Neural cell (in vitro differentiated cells): ENCODE measurements around the gene MUC6. TPM values are rescaled to one million over a fixed set of nuclear protein-coding genes. Genes with fewer than 3 reads are reported as not detected.

Experiments
- H2AFZ ChIP-seq: fragments of 200-600, 300-800 bp; sonication (generic), shearing (Covaris generic); 2 replicates; pipeline ENCODE4 v1.6.0; 2014; ENCODE audit warnings: low read depth, mild to moderate bottlenecking, antibody characterized with exemption, low read length, moderate library complexity
- H3F3A ChIP-seq: fragments of 200-600 bp; shearing (Covaris generic); 2 replicates; pipeline ENCODE4 v1.6.1; 2016; ENCODE audit warnings: mild to moderate bottlenecking, moderate library complexity, mixed read lengths, antibody characterized with exemption, low read length; ENCODE audit not compliant: insufficient read depth, poor library complexity, severe bottlenecking
- H3K27ac ChIP-seq: fragments of 200-600, 300-800 bp; sonication (generic), shearing (Covaris generic); 2 replicates; pipeline ENCODE4 v1.5.1; 2014; ENCODE audit warnings: mild to moderate bottlenecking, low read length, moderate library complexity
- H3K27me3 ChIP-seq: fragments of 300-800, 200-600 bp; sonication (generic), shearing (Covaris generic); 2 replicates; pipeline ENCODE4 v1.6.0; 2014; ENCODE audit warnings: mild to moderate bottlenecking, low read depth, low read length, moderate library complexity; ENCODE audit not compliant: insufficient read depth
- H3K36me3 ChIP-seq: fragments of 300-800, 200-600 bp; sonication (generic), shearing (Covaris generic); 2 replicates; pipeline ENCODE4 v1.5.1; 2014; ENCODE audit warnings: mild to moderate bottlenecking, antibody characterized with exemption, low read length, moderate library complexity; ENCODE audit not compliant: insufficient read depth
- H3K4me2 ChIP-seq: fragments of 300-800, 200-600 bp; sonication (generic), shearing (Covaris generic); 2 replicates; pipeline ENCODE4 v1.6.0; 2014; ENCODE audit warnings: mild to moderate bottlenecking, low read length
- H3K4me3 ChIP-seq: fragments of 300-800, 200-600 bp; sonication (generic), shearing (Covaris generic); 2 replicates; pipeline ENCODE4 v1.5.1; 2014; ENCODE audit warnings: mild to moderate bottlenecking, low read length, moderate library complexity
- H3K79me2 ChIP-seq: fragments of 200-600 bp; shearing (Covaris generic); replicated peaks from 2 replicates; pipeline ENCODE4 v1.6.0; 2014; ENCODE audit warnings: mild to moderate bottlenecking, low read length, moderate library complexity; ENCODE audit not compliant: insufficient read depth
- H3K9ac ChIP-seq: fragments of 300-800, 200-600 bp; sonication (generic), shearing (Covaris generic); 2 replicates; pipeline ENCODE4 v1.6.1; 2016; ENCODE audit warnings: mild to moderate bottlenecking, low read length, mixed read lengths
- H3K9me2 ChIP-seq: fragments of 200-600 bp; shearing (Covaris generic); 2 replicates; pipeline ENCODE4 v1.6.1; 2016; ENCODE audit warnings: mild to moderate bottlenecking, low read length, mixed read lengths; ENCODE audit not compliant: insufficient read depth
- H3K9me3 ChIP-seq: fragments of 200-600, 300-800 bp; sonication (generic), shearing (Covaris generic); 2 replicates; pipeline ENCODE4 v1.6.1; 2016; ENCODE audit warnings: mild to moderate bottlenecking, mixed run types, low read length, moderate library complexity, mixed read lengths
- H4K20me1 ChIP-seq: fragments of 200-600 bp; shearing (Covaris generic); 2 replicates; pipeline ENCODE4 v1.6.1; 2016; ENCODE audit warnings: mild to moderate bottlenecking, mixed run types; ENCODE audit not compliant: insufficient read depth
- CTCF ChIP-seq: fragments of 450-650 bp; IDR thresholded peaks from 2 replicates; pipeline ENCODE4 v1.5.1; 2014; ENCODE audit warnings: antibody characterized with exemption, mild to moderate bottlenecking, moderate library complexity; ENCODE audit not compliant: poor library complexity, severe bottlenecking
- EP300 ChIP-seq: fragments of 450-650 bp; conservative IDR thresholded peaks from 2 replicates; pipeline ENCODE4 v1.6.1; 2014; ENCODE audit warnings: antibody characterized with exemption, mild to moderate bottlenecking, moderate library complexity; ENCODE audit not compliant: poor library complexity, severe bottlenecking
- EZH2 ChIP-seq: fragments of 200-600, 300-800 bp; shearing (Covaris generic), sonication (generic); IDR thresholded peaks from 2 replicates; pipeline ENCODE4 v1.6.1; 2014; ENCODE audit warnings: antibody characterized with exemption, low read length, borderline replicate concordance, mild to moderate bottlenecking; ENCODE audit not compliant: insufficient read depth, poor library complexity, severe bottlenecking
- MXI1 ChIP-seq: fragments of 450-650 bp; conservative IDR thresholded peaks from 2 replicates; pipeline ENCODE4 v1.6.1; 2014; ENCODE audit warnings: antibody characterized with exemption, mild to moderate bottlenecking; ENCODE audit not compliant: poor library complexity, severe bottlenecking
- POLR2AphosphoS5 ChIP-seq: IDR thresholded peaks from 2 replicates; pipeline ENCODE4 v1.6.1; 2012
- RAD21 ChIP-seq: fragments of 450-650 bp; conservative IDR thresholded peaks from 2 replicates; pipeline ENCODE4 v1.6.1; 2014; ENCODE audit warnings: antibody characterized with exemption, mild to moderate bottlenecking, moderate library complexity
- REST ChIP-seq: IDR thresholded peaks from 2 replicates; pipeline ENCODE4 v1.6.1; 2012; ENCODE audit warnings: borderline replicate concordance
- SMC3 ChIP-seq: fragments of 450-650 bp; conservative IDR thresholded peaks from 2 replicates; pipeline ENCODE4 v1.6.1; 2014; ENCODE audit warnings: antibody characterized with exemption, mild to moderate bottlenecking, moderate library complexity; ENCODE audit not compliant: poor library complexity
- TAF1 ChIP-seq: IDR thresholded peaks from 2 replicates; pipeline ENCODE4 v1.6.1; 2012; ENCODE audit warnings: low read depth
- polyA plus RNA-seq: library from polyadenylated mRNA; depleted of rRNA; stranded (reverse); fragments of >200 nt; gene quantifications from 2 replicates; pipeline ENCODE4 v1.2.3, GENCODE V29; 2014

Gene MUC6
- polyA plus RNA-seq, 1 donor from 2014 or later = not detected

- TF ChIP-seq MXI1 = no peak
These were observed 47.4 kb upstream of the MUC6 start (continued) for GRCh38 chr11:1083621-1084551.

GRCh38 chr11:1082728-1083620 is 46.5 kb upstream of the MUC6 start:
- H3K4me3 ChIP-seq = no peak overlapping the region
- H3K27me3 ChIP-seq = no peaks in the 10 kb centered on the region
- H3F3A ChIP-seq = no peaks in the 10 kb centered on the region
- H2AFZ ChIP-seq = no peak overlapping the region
- H3K9me3 ChIP-seq = no peaks in the 10 kb centered on the region
- H3K27ac ChIP-seq = no peak overlapping the region
- no peak overlapping the region for H3K4me2 ChIP-seq
- no peaks in the 10 kb centered on the region for H3K36me3 ChIP-seq
- H4K20me1 ChIP-seq = no peaks in the 10 kb centered on the region
- TF ChIP-seq EP300 (no peak), POLR2AphosphoS5 (no peak), RAD21 (no peak), CTCF (no peak), REST (no peak)
- H3K9ac ChIP-seq = no peak overlapping the region
- no peaks in the 10 kb centered on the region for H3K9me2 ChIP-seq
- no peaks in the 10 kb centered on the region for H3K79me2 ChIP-seq

- H3K36me3 ChIP-seq = no peaks in the 10 kb centered on the region
- no peaks in the 10 kb centered on the region for H3F3A ChIP-seq
- no peaks in the 10 kb centered on the region for H3K9me3 ChIP-seq
- H3K27me3 ChIP-seq = no peaks in the 10 kb centered on the region
- no peak overlapping the region for H3K4me3 ChIP-seq
- no peaks in the 10 kb centered on the region for H3K79me2 ChIP-seq
- no peak overlapping the region for H3K27ac ChIP-seq
- H2AFZ ChIP-seq = no peak overlapping the region
- H3K4me2 ChIP-seq = no peak overlapping the region
- TF ChIP-seq TAF1 (no peak), CTCF (no peak), POLR2AphosphoS5 (no peak), SMC3 (no peak), RAD21 (no peak), EZH2 (no peak), EP300 (no peak), REST (no peak), MXI1 (no peak)
- no peaks in the 10 kb centered on the region for H3K9me2 ChIP-seq
- H3K9ac ChIP-seq = no peak overlapping the region
- H4K20me1 ChIP-seq = no peaks in the 10 kb centered on the region
These were observed 45.8 kb upstream of the MUC6 start for GRCh38 chr11:1082346-1082727.
